Fibroblast of lung (primary cell): Measurements from ENCODE around the gene LAMA1. TPM values are rescaled to one million over a fixed set of nuclear protein-coding genes. Genes with fewer than 3 reads are reported as not detected.

Source experiments
- DNase-seq, 2 donors: peaks; one replicate each; pipeline versions ENCODE4 v3.0.0 to v3.0.0-alpha.2; 2010; ENCODE audit warnings: low read depth in 2 of 2
- H2AFZ ChIP-seq: 2 replicates; pipeline ENCODE4 v1.5.1; 2012; ENCODE audit warnings: low read length, control low read depth, inconsistent platforms
- H3K27ac ChIP-seq: 2 replicates; pipeline ENCODE4 v1.5.1; 2011; ENCODE audit warnings: low read length, control low read depth; ENCODE audit not compliant: insufficient read depth
- H3K27me3 ChIP-seq: 2 replicates; pipeline ENCODE4 v1.5.1; 2011; ENCODE audit warnings: mild to moderate bottlenecking, low read length; ENCODE audit not compliant: control insufficient read depth, insufficient read depth
- H3K36me3 ChIP-seq: 2 replicates; pipeline ENCODE4 v1.5.1; 2011; ENCODE audit warnings: low read length; ENCODE audit not compliant: control insufficient read depth, insufficient read depth
- H3K4me1 ChIP-seq: 2 replicates; pipeline ENCODE4 v1.5.1; 2011; ENCODE audit warnings: low read length; ENCODE audit not compliant: control insufficient read depth, insufficient read depth; ENCODE audit errors: extremely low read depth
- H3K4me2 ChIP-seq: 2 replicates; pipeline ENCODE4 v1.5.1; 2011; ENCODE audit warnings: low read length, control low read depth; ENCODE audit not compliant: insufficient read depth; ENCODE audit errors: extremely low read depth
- H3K4me3 ChIP-seq, 4 experiments: fragments of 200-600 bp in 1 of 4; sonication (generic) in 1 of 4; replicated peaks in 1 of 4; 2 replicates each; pipeline ENCODE4 v1.5.1; 2011 to 2016; ENCODE audit warnings: low read length in 4 of 4, low read depth in 3 of 4, mild to moderate bottlenecking in 3 of 4, control low read depth in 2 of 4, inconsistent platforms in 1 of 4, mixed read lengths in 1 of 4; ENCODE audit not compliant: insufficient read depth in 1 of 4; ENCODE audit errors: control extremely low read depth in 1 of 4
- H3K79me2 ChIP-seq: 2 replicates; pipeline ENCODE4 v1.5.1; 2012; ENCODE audit warnings: mild to moderate bottlenecking, low read length, inconsistent platforms; ENCODE audit not compliant: control insufficient read depth, insufficient read depth
- H3K9ac ChIP-seq: 2 replicates; pipeline ENCODE4 v1.5.1; 2011; ENCODE audit warnings: mild to moderate bottlenecking, low read length, control low read depth; ENCODE audit not compliant: insufficient read depth
- H3K9me3 ChIP-seq: 2 replicates; pipeline ENCODE4 v1.5.1; 2012; ENCODE audit warnings: low read depth, low read length; ENCODE audit not compliant: control insufficient read depth, insufficient read depth
- H4K20me1 ChIP-seq: 2 replicates; pipeline ENCODE4 v1.5.1; 2011; ENCODE audit warnings: low read length; ENCODE audit not compliant: control insufficient read depth, insufficient read depth; ENCODE audit errors: extremely low read depth
- EZH2 ChIP-seq: IDR thresholded peaks from 2 replicates; pipeline ENCODE4 v1.5.1; 2012; ENCODE audit warnings: low read length, control low read depth, mild to moderate bottlenecking; ENCODE audit errors: missing control alignments
- polyA plus RNA-seq, 2 donors: library from polyadenylated mRNA; depleted of rRNA in 1 of 2; stranded (reverse) in 1 of 2; unstranded in 1 of 2; fragments of >200 nt; gene quantifications; 2 replicates each; pipeline ENCODE4 v1.2.1, GENCODE V29; 2011 to 2012; ENCODE audit warnings: missing spikeins in 1 of 2
- total RNA-seq: library from RNA; depleted of rRNA; stranded (reverse); fragments of >200 nt; gene quantifications from 2 replicates; pipeline ENCODE4 v1.2.1, GENCODE V29; 2014
- TF ChIP-seq, protein P1 (sequence below), 2 donors: IDR thresholded peaks in 1 of 2; conservative IDR thresholded peaks in 1 of 2; 1 replicate in 1 of 2; 2 replicates in 1 of 2; pipeline ENCODE4 v1.5.1; 2011 to 2012; ENCODE audit warnings: low read length in 2 of 2, control low read depth in 1 of 2, inconsistent platforms in 1 of 2, low read depth in 1 of 2, mild to moderate bottlenecking in 1 of 2

Gene LAMA1
- total and polyA plus RNA-seq, 2 donors (not counting 1 experiment from before 2014, with no cell fraction given) = 1.2 to 5.8 TPM

DNA sequence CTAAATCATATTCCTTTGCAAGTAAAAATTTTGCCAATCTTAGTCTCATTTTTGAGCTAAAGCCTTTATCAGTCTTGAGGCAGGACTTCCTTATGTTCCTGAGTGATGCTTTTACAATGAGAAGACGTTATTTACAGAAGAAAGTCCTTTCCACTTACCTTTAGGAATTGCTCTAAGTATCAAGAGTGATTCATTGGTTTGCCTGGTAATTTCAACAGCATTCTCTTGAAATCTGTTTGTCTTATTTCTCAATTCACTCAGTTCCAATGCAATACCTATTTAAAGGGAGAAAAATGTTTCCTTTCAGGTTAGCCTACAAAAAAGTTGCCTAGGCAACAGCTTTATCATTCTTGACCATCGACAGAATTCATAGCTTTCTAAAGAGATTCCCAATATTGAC, 137.2 kb downstream of the LAMA1 start:
- no peaks in the 10 kb centered on the region for H3K4me1 ChIP-seq
- no peak overlapping the region for H3K9ac ChIP-seq
- no peaks in the 10 kb centered on the region for H3K27me3 ChIP-seq
- H3K4me3 ChIP-seq = no peak overlapping the region
- no peaks in the 10 kb centered on the region for H3K9me3 ChIP-seq
- no peak for DNase-seq
- no peak overlapping the region for H3K4me2 ChIP-seq
- no peaks in the 10 kb centered on the region for H3K36me3 ChIP-seq
- no peak overlapping the region for H2AFZ ChIP-seq
- no peaks in the 10 kb centered on the region for H3K79me2 ChIP-seq
- H4K20me1 ChIP-seq = no peaks in the 10 kb centered on the region
- no peak for TF ChIP-seq EZH2
- TF ChIP-seq, protein P1, sequence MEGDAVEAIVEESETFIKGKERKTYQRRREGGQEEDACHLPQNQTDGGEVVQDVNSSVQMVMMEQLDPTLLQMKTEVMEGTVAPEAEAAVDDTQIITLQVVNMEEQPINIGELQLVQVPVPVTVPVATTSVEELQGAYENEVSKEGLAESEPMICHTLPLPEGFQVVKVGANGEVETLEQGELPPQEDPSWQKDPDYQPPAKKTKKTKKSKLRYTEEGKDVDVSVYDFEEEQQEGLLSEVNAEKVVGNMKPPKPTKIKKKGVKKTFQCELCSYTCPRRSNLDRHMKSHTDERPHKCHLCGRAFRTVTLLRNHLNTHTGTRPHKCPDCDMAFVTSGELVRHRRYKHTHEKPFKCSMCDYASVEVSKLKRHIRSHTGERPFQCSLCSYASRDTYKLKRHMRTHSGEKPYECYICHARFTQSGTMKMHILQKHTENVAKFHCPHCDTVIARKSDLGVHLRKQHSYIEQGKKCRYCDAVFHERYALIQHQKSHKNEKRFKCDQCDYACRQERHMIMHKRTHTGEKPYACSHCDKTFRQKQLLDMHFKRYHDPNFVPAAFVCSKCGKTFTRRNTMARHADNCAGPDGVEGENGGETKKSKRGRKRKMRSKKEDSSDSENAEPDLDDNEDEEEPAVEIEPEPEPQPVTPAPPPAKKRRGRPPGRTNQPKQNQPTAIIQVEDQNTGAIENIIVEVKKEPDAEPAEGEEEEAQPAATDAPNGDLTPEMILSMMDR (conservative IDR thresholded peaks at IDR 0.05 in 1 of 2, IDR thresholded peaks at IDR 0.05 in 1 of 2; ENCODE audit: low read depth in 1 of 2, low read length in 2 of 2) = no peak
- no peak overlapping the region for H3K27ac ChIP-seq

DNA sequence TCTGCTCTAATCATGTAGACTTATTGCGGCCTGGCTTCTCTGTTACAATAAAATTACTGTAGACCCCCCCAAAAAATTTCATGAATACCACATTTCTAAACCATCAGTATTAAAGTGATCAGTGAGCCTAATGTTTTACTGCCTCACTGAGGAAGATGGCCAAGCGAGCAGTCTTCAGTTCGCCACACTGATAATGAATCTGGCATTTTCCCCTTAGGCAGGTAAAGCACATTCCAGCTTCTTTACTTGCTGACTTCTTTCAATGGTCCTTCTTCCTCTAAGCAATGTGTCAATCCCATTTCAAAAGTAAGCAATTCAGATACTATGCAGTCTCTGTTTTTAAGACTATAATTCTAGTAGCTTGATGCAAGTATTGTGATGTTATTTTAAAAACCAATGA, 137.6 kb downstream of the LAMA1 start:
- Histone ChIP-seq H3K9ac (no peak overlapping the region), H4K20me1 (no peaks in the 10 kb centered on the region), H3K79me2 (no peaks in the 10 kb centered on the region), H3K4me2 (no peak overlapping the region), H3K4me1 (no peaks in the 10 kb centered on the region), H2AFZ (no peak overlapping the region), H3K27me3 (no peaks in the 10 kb centered on the region), H3K27ac (no peak overlapping the region), H3K4me3 (no peak overlapping the region), H3K36me3 (no peaks in the 10 kb centered on the region), H3K9me3 (no peaks in the 10 kb centered on the region)
- no peak for TF ChIP-seq EZH2
- TF ChIP-seq, protein P1 (conservative IDR thresholded peaks at IDR 0.05 in 1 of 2, IDR thresholded peaks at IDR 0.05 in 1 of 2; ENCODE audit: low read depth in 1 of 2, low read length in 2 of 2) = no peak
- DNase-seq = no peak

DNA sequence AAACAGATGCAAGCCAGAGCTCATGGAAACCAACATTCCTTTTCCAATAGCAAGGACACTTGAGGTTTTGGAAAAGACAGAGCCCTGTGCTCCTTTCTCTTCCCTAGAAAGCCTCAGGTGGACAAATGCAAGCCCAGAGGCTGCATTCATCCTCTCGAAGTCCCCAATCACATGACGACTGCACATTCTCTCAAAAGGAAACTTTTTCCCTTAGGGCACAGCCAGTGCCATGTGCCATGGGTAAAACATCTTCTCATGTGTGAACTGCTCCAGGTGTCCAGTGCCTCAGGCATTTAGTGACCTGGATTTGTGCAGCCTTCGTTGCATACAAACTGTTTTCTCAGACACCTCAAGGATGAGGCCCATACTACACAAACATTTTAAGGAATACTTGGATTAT, 140.7 kb downstream of the LAMA1 start:
- no peak overlapping the region for H2AFZ ChIP-seq
- no peaks in the 10 kb centered on the region for H3K27me3 ChIP-seq
- no peaks in the 10 kb centered on the region for H3K36me3 ChIP-seq
- no peak overlapping the region for H3K4me3 ChIP-seq
- H3K27ac ChIP-seq = no peak overlapping the region
- H3K9ac ChIP-seq = no peak overlapping the region
- TF ChIP-seq, protein P1 (conservative IDR thresholded peaks at IDR 0.05 in 1 of 2, IDR thresholded peaks at IDR 0.05 in 1 of 2; ENCODE audit: low read depth in 1 of 2, low read length in 2 of 2) = no peak
- TF ChIP-seq EZH2 = no peak
- H3K79me2 ChIP-seq = no peaks in the 10 kb centered on the region
- H4K20me1 ChIP-seq = no peaks in the 10 kb centered on the region
- no peak for DNase-seq
- H3K4me2 ChIP-seq = no peak overlapping the region
- H3K4me1 ChIP-seq = no peaks in the 10 kb centered on the region
- H3K9me3 ChIP-seq = no peaks in the 10 kb centered on the region
